Jurkat, Clone E6-1 (cell line): ENCODE data around the gene PTPN9.
"Not testable (repeated sequence)": the region's sequence is repeated elsewhere in the genome, so short reads cannot be mapped to it uniquely, and the experiment has no call there.

Experiments
- DNase-seq: peaks from one replicate; pipeline ENCODE4 v3.0.0-alpha.2; 2011; ENCODE audit warnings: low read depth, low spot score
- H3K4me3 ChIP-seq: 2 replicates; pipeline ENCODE4 v1.5.1; 2011; ENCODE audit warnings: mild to moderate bottlenecking, low read length, control low read depth, moderate library complexity

The PTPN9 gene

DNA sequence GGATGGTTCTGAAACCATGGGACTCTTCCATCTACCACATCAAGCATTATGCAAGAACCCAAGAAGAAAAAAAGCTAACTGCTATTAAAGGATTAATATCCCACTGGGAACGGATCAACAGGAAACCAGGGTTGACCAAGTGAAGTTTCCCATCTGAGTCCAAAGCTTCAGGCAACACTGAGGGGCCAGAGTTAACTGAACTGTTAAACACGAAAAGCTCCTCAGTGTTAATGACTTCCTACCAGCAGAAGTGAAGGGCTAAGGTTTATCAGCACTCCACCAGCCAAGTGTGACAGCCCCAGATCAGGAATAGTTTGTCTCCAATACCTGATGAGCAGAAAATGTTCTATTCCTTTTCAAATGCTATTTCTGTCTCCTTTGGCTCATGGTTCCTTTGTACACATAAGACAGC, 36.7 kb downstream of the PTPN9 start:
- DNase-seq: no peak
- H3K4me3 ChIP-seq: no peak overlapping the region

DNA sequence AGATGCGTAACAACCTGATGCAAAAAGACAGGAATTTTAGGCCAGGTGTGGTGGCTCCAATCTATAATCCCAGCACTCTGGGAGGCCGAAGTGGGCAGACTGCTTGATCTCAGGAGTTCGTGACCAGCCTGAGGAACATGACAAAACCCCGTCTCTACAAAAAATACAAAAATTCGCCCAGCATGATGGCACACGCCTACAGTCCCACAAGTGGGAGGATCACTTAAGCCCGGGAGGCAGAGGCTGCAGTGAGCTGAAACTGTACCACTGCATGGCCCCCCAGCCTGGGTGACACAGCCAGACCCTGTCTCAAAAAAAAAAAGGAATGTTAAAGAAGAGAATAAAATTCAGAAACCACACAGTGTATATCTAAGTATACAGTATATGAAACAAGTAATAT, 40.7 kb downstream of the PTPN9 start:
- no peak overlapping the region for H3K4me3 ChIP-seq
- DNase-seq: no peak

DNA sequence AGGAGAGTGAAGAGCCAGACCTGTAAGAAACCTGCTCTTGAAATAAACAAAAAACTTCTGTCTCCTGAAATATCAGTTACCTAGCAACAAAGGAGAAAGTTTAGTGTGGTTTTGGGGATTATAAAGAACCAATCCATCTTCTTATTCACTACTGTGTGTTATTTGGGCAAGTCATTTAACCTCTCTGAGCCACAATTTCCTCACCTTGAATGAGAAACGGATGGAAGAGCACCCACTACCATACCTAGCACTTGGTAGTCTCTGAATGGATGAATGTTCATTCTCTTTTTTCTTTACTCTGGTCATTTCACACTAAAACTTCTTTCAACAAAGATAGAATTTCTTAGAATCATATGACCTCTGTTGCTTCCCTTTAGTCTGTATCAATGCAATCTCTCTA, 45.2 kb downstream of the PTPN9 start:
- no peak overlapping the region for H3K4me3 ChIP-seq
- DNase-seq: no peak

DNA sequence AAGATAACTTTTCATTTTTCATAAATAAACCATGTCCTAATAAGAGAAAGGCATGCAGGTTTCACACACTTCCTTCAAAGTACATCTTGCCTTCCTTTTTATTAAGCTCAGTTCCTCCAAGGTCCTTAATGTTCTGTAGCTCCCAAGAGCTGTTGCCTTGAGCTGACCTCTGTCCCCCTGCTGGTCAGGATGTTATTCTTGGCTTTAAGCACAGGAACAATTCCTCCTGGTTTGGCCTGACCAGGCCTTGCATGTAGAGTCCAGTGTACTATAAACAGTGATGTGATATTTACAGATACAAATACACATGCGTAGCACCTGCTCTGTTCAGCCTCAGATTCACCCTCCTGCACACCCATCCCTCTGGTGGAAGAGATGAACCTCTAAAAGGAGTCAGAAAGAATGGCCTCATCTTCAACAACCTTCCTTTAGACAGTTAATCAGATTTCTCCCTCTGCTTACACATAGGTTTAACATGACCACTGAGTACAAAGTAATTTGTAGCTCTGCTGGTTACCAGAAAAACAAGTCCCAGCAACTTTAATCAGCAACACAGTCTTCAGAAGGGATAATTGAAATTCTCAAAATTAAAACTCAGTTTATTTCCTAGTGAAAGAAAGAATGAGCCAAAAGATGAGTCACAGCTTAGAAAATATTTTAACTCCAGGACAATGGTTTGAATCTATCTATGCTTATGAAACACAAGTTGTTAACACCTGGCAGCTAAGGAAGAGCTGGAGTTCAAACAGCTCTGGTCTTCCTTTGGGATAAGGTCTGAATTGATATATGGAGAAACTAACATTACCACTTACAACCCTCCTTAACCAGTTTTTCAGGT, 46.5 kb downstream of the PTPN9 start:
- no peak for DNase-seq
- no peak overlapping the region for H3K4me3 ChIP-seq

DNA sequence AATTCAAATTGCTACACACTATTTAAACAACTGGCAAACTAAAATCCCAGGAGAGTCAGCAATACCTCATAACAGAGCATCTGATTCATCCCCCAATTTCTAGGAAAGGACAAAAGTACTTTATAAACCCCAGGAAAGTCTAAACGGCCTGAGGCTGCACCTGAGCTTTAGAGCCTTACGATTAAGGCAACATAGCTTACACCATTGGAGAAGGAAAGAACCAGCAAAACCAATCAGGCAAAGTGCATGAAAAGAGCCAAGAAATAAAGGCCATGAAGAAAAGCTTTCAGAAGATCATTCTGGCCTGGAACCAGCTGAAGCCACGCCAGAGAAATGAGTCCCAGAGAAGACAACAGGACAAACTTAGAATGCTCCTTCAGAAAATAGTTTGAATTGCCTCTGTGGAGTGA, 48.1 kb downstream of the PTPN9 start:
- DNase-seq: no peak
- no peak overlapping the region for H3K4me3 ChIP-seq

DNA sequence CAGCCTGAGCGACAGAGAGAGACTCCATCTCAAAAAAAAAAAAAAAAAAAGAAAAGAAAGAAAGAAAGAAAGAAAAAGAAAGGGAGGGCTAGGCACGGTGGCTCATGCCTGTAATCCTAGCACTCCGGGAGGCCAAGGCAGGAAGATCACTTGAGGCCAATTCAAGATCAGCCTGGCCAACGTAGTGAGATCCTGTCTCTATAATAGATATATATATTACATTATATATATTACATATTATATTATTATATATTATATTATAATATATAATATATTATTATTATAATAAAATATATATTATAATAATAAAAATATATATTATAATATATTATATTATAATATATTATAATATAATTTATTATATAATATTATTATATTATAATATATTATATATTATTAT, 48.9 kb downstream of the PTPN9 start:
- H3K4me3 ChIP-seq: no peak overlapping the region
- DNase-seq: no peak

DNA sequence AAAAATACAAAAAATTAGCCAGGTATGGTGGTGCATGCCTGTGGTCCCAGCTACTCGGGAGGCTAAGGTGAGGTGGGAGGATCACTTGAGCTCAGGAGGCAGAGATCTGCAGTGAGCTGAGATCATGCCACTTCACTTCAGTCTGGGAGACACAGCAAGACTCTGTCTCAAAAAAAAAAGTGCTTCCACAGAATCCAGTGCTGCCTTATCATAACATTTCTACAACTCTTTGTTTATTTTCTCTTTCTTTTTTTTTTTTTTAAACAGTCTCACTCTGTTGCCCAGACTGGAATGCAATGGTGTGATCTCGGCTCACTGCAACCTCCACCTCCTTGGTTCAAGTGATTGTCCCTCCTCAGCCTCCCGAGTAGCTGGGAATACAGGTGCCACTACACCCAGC, 53.4 kb downstream of the PTPN9 start:
- DNase-seq, H3K4me3 ChIP-seq: not testable (repeated sequence)

DNA sequence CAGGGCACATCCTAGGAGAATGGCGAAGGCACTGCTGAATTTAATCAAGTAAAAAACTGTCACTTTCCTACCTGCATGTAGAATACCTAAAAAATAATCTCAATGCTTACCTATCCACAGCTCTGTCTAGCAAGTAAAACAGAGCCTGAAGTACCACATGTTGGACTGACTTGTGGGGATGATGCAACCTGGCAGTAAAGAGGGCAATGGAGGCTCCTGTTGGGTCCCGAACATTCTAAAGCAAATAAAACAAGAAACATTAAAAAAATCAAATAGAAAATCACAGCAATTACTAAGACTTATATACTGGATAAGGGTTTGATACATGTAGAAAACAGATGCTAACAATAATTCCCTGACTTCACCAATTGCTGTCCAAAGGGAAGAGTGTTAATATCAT, 56.1 kb downstream of the PTPN9 start:
- DNase-seq: no peak
- no peak overlapping the region for H3K4me3 ChIP-seq

DNA sequence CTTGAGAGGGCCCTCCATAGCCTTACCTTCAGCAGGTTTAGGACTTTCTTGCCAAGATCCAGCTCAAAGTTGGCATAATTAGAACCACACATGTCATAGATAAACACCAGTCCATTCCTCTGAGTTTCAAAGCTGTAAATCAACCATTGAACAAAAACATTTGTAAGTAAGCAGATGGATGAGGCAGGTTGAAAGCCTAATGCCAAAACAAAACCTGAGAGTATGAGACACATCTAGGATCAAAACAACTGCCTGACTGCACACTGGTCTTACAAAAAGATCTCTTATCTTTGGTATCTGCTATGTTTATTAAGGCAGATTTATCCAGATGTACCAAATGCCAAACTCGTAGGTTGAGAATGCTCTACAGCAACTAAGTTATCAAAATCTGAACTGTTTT, 61.9 kb downstream of the PTPN9 start:
- DNase-seq: no peak
- no peak overlapping the region for H3K4me3 ChIP-seq

DNA sequence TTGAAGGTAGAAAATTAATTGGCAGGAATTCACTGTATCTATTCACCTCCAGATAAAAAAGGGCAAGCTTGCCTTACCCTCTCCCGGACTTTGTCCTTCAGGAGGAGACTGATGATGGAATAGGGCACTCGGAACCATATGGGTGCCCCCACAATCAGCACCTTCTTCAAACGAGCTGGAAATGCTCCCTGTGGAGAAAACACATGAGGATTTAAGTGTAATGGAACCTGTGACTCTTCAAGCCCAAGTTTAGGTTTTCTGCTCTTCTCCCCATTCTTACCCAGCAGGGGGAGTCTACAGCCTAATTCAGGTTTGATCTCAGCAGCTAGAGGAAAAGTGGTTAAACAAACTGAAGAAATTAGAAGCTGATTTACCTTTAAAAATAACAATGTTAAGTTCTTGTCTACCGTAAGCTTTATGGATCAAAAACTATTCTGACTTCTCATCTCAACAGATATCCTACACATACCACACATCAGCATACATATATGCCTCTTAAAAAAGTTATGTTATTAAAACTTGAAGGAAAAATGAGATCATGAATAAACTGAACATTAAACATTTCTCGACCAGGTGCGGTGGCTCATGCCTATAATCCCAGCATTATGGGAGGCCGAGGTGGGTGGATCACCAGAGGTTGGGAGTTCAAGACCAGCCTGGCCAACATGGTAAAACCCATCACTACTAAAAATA, 70.1 kb downstream of the PTPN9 start:
- H3K4me3 ChIP-seq: no peak overlapping the region
- DNase-seq: peak; percentile 55

DNA sequence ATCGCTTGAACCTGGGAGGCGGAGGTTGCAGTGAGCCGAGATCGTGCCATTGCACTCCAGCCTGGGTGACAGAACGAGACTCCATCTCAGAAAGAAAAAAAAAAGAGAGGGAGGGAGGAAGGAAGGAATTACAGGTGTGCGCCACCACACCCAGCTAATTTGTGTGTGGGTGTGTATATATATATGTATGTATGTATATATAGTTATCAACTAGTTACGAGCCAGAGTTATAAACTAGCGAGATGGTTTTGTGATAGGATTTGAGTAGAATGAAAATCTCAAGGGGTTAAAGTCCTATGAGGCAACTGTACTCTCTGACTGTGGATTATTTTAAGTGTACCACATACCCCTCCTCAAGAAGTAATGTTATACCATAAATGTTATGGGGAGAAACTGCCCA, 76.8 kb downstream of the PTPN9 start:
- no peak for DNase-seq
- H3K4me3 ChIP-seq: no peak overlapping the region

DNA sequence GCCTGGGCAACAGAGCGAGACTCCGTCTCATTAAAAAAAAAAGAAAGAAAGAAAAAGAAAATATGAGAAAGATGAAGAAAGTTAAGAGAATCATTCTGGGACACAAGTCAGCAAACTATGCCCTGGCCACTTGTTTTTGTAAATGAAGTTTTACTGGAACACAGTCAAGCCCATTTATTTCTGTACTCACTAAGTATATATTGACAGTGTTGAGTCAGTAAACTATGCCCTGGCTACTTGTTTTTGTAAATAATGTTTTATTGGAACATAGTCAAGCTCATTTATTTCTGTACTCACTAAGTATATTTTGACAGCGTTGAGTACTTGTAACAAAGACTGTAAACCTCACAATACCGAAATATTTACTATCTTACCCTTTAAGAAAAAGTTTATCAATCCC, 85.4 kb downstream of the PTPN9 start:
- DNase-seq: no peak
- H3K4me3 ChIP-seq: no peak overlapping the region

DNA sequence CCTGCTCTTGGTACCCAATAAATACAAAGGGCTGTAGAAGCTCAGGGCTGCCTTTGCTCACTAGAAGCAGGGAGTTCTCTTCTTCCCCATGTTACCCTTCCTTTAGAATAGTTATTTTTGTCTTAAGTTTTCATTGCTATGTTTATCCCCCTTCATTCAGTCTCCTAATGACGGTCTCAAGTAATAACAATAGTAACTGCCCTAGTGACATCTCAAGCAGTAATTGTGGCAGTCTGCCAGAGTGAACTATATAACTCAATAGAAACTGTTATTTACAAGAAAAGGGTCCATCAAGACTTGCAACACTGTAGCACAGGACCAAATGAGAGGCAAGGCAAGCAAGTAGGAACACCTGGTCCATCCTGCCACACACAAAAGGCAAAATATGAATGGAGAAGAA, 95.2 kb downstream of the PTPN9 start:
- DNase-seq: no peak

DNA sequence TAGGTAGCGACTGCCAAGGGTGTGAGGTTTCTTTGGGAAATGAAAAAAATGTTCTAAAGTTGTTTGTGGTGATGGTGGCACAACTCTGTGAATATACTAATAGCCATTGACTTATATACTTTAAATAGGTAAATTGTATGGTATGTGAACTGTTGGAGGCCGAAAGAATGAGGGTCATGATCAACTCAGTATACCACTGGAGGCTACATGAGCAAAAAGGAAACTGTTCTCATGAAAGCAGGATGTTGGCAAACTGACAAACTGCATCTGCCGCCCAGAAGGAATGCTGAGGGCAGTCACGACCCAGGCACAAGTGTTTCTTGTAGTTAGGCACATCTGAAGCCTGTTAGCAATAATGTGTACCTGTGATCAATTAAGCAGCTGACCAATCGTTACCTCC, 95.6 kb downstream of the PTPN9 start:
- not testable (repeated sequence) for H3K4me3 ChIP-seq, DNase-seq

More for the DNA sequence above, 95.2 kb downstream of the PTPN9 start:
- H3K4me3 ChIP-seq: no peak overlapping the region

DNA sequence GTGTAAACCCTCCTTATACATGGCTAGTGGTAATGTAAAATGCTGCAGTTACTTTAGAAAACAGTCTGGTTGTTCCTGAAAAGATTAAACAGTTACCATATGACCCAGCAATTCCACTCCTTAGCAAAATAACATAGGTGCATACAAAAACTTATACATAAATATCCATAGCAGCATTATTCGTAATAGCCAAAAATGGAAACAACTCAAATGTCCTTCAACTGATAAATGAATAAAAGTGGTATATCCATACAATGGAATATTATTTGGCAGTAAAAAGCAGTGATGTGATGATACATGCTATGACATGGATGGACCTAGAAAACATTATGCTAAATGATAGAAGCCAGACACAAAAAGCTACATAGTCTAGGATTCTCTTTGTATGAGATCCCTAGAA, 96.0 kb downstream of the PTPN9 start:
- no peak overlapping the region for H3K4me3 ChIP-seq
- DNase-seq: no peak

DNA sequence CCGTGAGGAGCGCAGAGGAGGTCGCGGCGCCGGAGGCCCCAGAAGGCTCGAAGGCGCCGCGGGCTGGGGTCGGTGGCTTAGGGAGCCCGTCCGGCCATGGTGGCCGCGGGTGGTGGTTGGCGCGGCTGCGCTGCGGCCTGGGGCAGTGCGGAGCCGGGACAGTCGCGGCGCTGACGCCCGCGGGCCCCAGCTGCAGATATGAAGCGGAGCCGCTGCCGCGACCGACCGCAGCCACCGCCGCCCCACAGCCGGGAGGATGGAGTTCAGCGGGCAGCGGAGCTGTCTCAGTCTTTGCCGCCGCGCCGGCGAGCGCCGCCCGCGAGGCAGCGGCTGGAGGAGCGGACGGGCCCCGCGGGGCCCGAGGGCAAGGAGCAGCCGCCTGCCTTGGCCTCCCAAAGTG, 98.7 kb downstream of the PTPN9 start:
- not testable (repeated sequence) for H3K4me3 ChIP-seq, DNase-seq

DNA sequence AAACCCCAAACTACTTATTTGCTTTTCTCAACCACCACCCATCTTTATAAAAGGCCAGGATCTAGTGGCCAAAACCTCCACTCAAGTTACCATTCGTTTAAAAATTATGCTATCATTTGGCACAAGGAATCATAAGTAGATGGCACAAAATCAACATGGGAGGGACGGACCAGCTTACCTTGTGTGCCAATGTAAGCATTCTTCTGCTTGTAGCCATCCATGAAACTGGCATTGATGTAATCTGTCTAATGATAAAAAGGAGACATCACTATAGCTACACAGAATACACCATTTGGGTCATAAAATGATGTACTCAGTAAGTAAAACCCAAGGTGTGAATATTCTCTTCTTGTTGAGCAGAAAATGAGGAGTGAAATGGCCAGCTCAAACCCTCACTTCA, 99.4 kb downstream of the PTPN9 start:
- no peak overlapping the region for H3K4me3 ChIP-seq
- no peak for DNase-seq

DNA sequence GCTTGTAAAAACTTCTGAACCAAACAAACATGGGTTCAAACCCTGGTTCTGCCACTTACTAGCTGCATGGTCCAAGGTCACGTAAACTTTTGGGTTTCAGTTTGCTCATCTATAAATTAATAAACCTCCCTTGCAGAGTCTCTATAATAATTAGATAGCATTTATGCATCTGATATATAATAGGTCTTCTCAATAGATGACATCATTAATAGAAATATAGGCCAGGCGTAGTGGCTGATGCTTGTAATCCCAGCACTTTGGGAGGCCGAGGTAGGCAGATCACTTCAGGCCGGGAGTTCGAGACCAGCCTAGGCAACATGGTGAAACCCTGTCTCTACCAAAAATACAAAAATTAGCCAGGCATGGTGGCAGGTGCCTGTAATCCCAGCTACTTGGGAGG, 102.0 kb downstream of the PTPN9 start:
- H3K4me3 ChIP-seq, DNase-seq: not testable (repeated sequence)

DNA sequence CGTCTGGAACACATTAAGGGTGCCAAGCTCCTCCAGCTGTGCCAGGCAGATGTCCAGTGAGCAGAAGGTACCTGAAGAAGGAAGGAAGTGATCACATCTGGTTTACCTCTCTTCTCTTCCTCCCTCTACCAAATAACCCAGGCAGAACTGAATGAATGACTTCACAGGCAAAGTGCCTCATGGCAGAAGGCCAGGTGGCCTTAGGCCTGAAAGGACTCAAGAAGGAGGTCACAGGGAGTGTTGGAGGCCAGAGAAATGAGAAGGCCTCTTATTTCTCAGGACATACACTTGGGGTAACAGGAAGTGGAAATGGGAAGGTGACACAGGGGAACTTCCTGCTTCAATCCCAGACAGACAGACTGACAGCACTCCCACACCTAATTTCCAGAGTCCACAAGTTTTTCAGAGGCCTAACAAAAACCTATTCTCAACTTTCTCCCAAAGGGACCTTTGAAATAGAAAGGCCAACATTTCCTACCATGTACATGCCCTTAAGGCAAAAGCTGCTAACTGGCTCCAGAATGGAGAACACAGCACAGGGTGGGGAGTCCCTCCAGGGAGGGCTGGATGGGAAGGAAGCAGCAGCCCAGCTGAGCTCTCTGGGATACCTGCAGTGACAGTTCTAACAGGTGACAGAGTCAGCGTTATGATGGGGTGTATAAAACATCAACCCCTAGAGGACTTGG, 110.1 kb downstream of the PTPN9 start:
- no peak for DNase-seq
- H3K4me3 ChIP-seq: no peak overlapping the region

DNA sequence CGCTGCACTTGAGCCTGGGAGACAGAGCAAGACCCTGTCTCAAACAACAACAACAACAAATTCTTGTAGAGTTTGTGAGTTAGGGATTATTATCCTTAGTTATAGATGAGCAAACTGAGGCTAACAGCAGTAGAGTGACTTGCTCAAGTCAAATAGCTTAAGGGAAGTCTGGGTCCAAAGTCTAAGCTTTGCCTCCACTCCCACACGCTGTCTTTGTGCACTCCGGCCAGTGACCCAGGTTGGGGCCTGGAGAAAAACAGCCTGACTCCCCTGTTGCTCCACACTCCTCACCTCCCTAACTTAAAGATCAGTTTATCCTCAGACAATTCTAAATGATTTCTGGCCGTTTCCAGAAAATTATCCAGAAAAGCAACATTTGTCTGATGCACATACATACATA, 118.5 kb downstream of the PTPN9 start:
- H3K4me3 ChIP-seq: no peak overlapping the region
- DNase-seq: no peak
